ENCODE data around the gene NAP1L4.

DNA sequence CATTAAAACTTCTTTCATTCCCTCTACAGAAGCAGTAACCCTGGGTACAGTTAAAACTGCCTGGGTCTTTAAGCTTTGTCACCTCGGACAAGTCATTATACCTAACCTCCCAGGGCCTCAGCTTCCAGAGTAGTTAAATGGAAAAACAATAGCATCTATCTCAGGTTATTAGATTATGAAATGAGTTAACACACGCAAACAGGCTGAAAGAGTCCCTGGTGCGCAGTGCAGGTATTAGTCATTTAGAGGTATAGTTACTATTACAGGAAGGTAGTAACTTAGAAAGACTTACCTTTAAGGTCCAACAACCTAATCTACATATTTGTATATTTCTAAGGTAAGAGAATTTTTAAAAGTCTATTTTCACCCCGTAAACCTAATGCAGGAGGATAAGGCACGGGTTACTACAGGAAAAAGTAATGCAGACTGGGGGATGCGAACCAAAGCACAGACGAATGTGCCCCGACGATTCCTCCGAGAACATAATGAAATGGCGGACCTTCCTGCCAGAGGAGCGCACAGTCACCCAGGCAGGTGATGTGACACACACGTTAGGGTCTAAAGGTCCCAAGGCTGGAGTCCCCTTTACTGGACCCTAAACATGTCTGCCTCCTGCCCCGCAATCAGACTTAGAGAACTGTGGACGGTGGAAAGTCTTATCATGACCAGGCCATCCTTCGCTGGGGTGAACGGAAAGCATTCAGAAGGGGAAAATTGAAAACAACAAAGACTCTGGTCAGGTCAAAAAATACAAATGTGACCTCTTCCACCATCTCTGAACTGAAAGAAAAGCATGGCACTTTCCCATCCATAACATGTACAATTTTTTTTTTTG is 1.3 kb downstream of the NAP1L4 start:
- TF ChIP-seq, protein P1, sequence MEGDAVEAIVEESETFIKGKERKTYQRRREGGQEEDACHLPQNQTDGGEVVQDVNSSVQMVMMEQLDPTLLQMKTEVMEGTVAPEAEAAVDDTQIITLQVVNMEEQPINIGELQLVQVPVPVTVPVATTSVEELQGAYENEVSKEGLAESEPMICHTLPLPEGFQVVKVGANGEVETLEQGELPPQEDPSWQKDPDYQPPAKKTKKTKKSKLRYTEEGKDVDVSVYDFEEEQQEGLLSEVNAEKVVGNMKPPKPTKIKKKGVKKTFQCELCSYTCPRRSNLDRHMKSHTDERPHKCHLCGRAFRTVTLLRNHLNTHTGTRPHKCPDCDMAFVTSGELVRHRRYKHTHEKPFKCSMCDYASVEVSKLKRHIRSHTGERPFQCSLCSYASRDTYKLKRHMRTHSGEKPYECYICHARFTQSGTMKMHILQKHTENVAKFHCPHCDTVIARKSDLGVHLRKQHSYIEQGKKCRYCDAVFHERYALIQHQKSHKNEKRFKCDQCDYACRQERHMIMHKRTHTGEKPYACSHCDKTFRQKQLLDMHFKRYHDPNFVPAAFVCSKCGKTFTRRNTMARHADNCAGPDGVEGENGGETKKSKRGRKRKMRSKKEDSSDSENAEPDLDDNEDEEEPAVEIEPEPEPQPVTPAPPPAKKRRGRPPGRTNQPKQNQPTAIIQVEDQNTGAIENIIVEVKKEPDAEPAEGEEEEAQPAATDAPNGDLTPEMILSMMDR (IDR thresholded peaks at IDR 0.05), result no peak
- no peak for TF ChIP-seq POLR2A (IDR thresholded peaks at IDR 0.05)
